HepG2 (cell line): ENCODE results near the gene CRIM1. TPM values are rescaled to one million over a fixed set of nuclear protein-coding genes. Genes with fewer than 3 reads are reported as not detected.

Source experiments
- BHLHE40 ChIP-seq: IDR thresholded peaks from 2 replicates; pipeline ENCODE4 v1.6.1; 2011; ENCODE audit warnings: low read length, improper control_type of control experiment
- CCDC6 ChIP-seq: sonication (generic); formaldehyde crosslinking; IDR thresholded peaks from 2 replicates; pipeline ENCODE4 v1.8.1; 2022; ENCODE audit warnings: mild to moderate bottlenecking, missing genetic modification reagents, moderate library complexity
- CREB1 ChIP-seq, 2 experiments: fragments of 450-650 bp in 1 of 2; IDR thresholded peaks; 2 replicates each; pipeline ENCODE4 v1.6.1; 2016 to 2017; ENCODE audit warnings: control low read depth in 1 of 2, mild to moderate bottlenecking in 1 of 2, missing compliant biosample characterization in 1 of 2, missing genetic modification characterization in 1 of 2
- DMAP1 ChIP-seq: IDR thresholded peaks from 2 replicates; pipeline ENCODE4 v1.6.1; 2016
- EEA1 ChIP-seq: sonication (generic); formaldehyde crosslinking; IDR thresholded peaks from 2 replicates; pipeline ENCODE4 v1.5.1; 2020; ENCODE audit warnings: mild to moderate bottlenecking, missing genetic modification reagents, borderline replicate concordance
- HMG20A ChIP-seq: IDR thresholded peaks from 2 replicates; pipeline ENCODE4 v1.6.1; 2016; ENCODE audit warnings: borderline replicate concordance
- HNRNPL ChIP-seq: fragments of 200-400 bp; formaldehyde crosslinking; IDR thresholded peaks from 2 replicates; pipeline ENCODE4 v1.6.1; 2017; ENCODE audit warnings: mild to moderate bottlenecking, low read depth, low read length
- KLF12 ChIP-seq: sonication (generic); formaldehyde crosslinking; IDR thresholded peaks from 2 replicates; pipeline ENCODE4 v1.4.0; 2020; ENCODE audit warnings: missing genetic modification reagents, borderline replicate concordance
- KMT2A ChIP-seq: sonication (generic); formaldehyde crosslinking; IDR thresholded peaks from 2 replicates; pipeline ENCODE4 v1.4.0; 2020; ENCODE audit warnings: missing genetic modification reagents
- MTA1 ChIP-seq: sonication (generic); formaldehyde crosslinking; IDR thresholded peaks from 2 replicates; pipeline ENCODE4 v1.4.0; 2020; ENCODE audit warnings: missing genetic modification reagents, mild to moderate bottlenecking, borderline replicate concordance
- NFIC ChIP-seq: IDR thresholded peaks from 2 replicates; pipeline ENCODE4 v1.6.1; 2012; ENCODE audit warnings: mild to moderate bottlenecking, low read length, inconsistent platforms
- NKX3-1 ChIP-seq: sonication (generic); formaldehyde crosslinking; IDR thresholded peaks from 2 replicates; pipeline ENCODE4 v1.5.0; 2020; ENCODE audit warnings: missing genetic modification reagents
- SOX6 ChIP-seq, 2 experiments: fragments of 450-650 bp in 1 of 2; sonication (generic) in 1 of 2; formaldehyde crosslinking in 1 of 2; IDR thresholded peaks; 2 replicates each; pipeline versions ENCODE4 v1.4.0 to v1.6.1; 2017 to 2020; ENCODE audit warnings: antibody characterized with exemption in 1 of 2, mild to moderate bottlenecking in 1 of 2, missing genetic modification reagents in 1 of 2
- SRY ChIP-seq: sonication (generic); formaldehyde crosslinking; IDR thresholded peaks from 2 replicates; pipeline ENCODE4 v1.8.0; 2022; ENCODE audit warnings: mild to moderate bottlenecking, missing genetic modification reagents
- ZFP36 ChIP-seq: fragments of 150-350 bp; IDR thresholded peaks from 2 replicates; pipeline ENCODE4 v1.6.1; 2018; ENCODE audit warnings: borderline replicate concordance, low read length, low read depth; ENCODE audit not compliant: partially characterized antibody
- ZMYM2 ChIP-seq: sonication (generic); formaldehyde crosslinking; IDR thresholded peaks from 2 replicates; pipeline ENCODE4 v1.8.0; 2022; ENCODE audit warnings: mild to moderate bottlenecking, missing genetic modification reagents
- ZNF609 ChIP-seq: sonication (generic); formaldehyde crosslinking; IDR thresholded peaks from 2 replicates; pipeline ENCODE4 v1.4.0; 2020; ENCODE audit warnings: mild to moderate bottlenecking, missing genetic modification reagents, borderline replicate concordance
- ZNF646 ChIP-seq: sonication (generic); formaldehyde crosslinking; IDR thresholded peaks from 2 replicates; pipeline ENCODE4 v1.9.0; 2021; ENCODE audit warnings: mild to moderate bottlenecking, missing genetic modification reagents
- polyA plus RNA-seq, 8 experiments: library from polyadenylated mRNA; depleted of rRNA in 3 of 8; stranded (reverse) in 7 of 8; unstranded in 1 of 8; fragments of >200 nt; fragmentation: Illumina TruSeq in 4 of 8; extraction: Trizol in 4 of 8; gene quantifications; 2 replicates each; pipeline versions ENCODE4 v1.2.1 to v1.2.3, GENCODE V29; 2011 to 2016; ENCODE audit warnings: low read depth in 4 of 8, missing spikeins in 1 of 8, mixed read lengths in 1 of 8; ENCODE audit not compliant: insufficient read depth in 1 of 8
- total RNA-seq, 5 experiments: library from RNA; depleted of rRNA; stranded (reverse); fragments of >200 nt; fragmentation: Illumina TruSeq; extraction: Trizol; gene quantifications; 2 replicates each; pipeline ENCODE4 v1.2.3, GENCODE V29; 2016; ENCODE audit warnings: low read depth in 1 of 5

The CRIM1 gene
- total and polyA plus RNA-seq, 2 of the 13 experiments (the other 11 are each of a cell fraction or from before 2014, with no cell fraction given), result 39.1 to 69.9 TPM

- TF ChIP-seq ZNF609, result peak; percentile 95
- TF ChIP-seq ZNF646, result peak; percentile 71; the same call in 1 of the 2 replicates
- no peak for TF ChIP-seq HNRNPL
- no peak for TF ChIP-seq EEA1 (CRISPR knock-in tag)
- TF ChIP-seq DMAP1 (CRISPR knock-in tag), result peak; percentile 75
- no peak for TF ChIP-seq ZFP36
- TF ChIP-seq KMT2A (CRISPR knock-in tag), result peak; percentile 73; the same call in 1 of the 2 replicates
- TF ChIP-seq ZMYM2 (CRISPR knock-in tag), result peak; percentile 61; the same call in 1 of the 2 replicates
- TF ChIP-seq HMG20A (CRISPR knock-in tag), result peak; percentile 100
- no peak for TF ChIP-seq SRY (CRISPR knock-in tag)
- TF ChIP-seq CCDC6, result peak; percentile 63; the same call in 1 of the 2 replicates
- TF ChIP-seq SOX6 (IDR thresholded peaks at IDR 0.05), result no peak
- peak; percentile 98 for TF ChIP-seq SOX6 (CRISPR knock-in tag; IDR thresholded peaks at IDR 0.05)
- TF ChIP-seq CREB1 (IDR thresholded peaks at IDR 0.05), result no peak
- peak; percentile 89 for TF ChIP-seq CREB1 (CRISPR knock-in tag; IDR thresholded peaks at IDR 0.05)
- no peak for TF ChIP-seq KLF12
- TF ChIP-seq MTA1, result no peak; the same call in 1 of the 2 replicates
- peak; percentile 66 for TF ChIP-seq BHLHE40
- TF ChIP-seq NKX3-1 (CRISPR knock-in tag), result peak; percentile 65; the same call in 1 of the 2 replicates
- TF ChIP-seq NFIC, result peak; percentile 99
Observed at GRCh38 chr2:36502081-36502480, 146.5 kb downstream of the CRIM1 start (continued).
